Astrocyte of the cerebellum (primary cell): ENCODE results near the gene PILRB.

Experiments used
- DNase-seq: peaks from one replicate; pipeline ENCODE4 v3.0.0-alpha.2; 2011; ENCODE audit warnings: low read depth
- H3K4me3 ChIP-seq: 2 replicates; pipeline ENCODE4 v1.5.1; 2011; ENCODE audit warnings: mild to moderate bottlenecking, low read depth, low read length, moderate library complexity
- CTCF ChIP-seq: IDR thresholded peaks from 2 replicates; pipeline ENCODE4 v1.5.1; 2012; ENCODE audit warnings: low read length, low read depth, moderate library complexity, mild to moderate bottlenecking; ENCODE audit errors: missing control alignments
- in situ Hi-C: cut with HindIII; loops from 2 replicates; pipeline ENCODE4 v1.10.0; 2017; ENCODE audit warnings: low sequenced_read_pairs

PILRB gene

DNA sequence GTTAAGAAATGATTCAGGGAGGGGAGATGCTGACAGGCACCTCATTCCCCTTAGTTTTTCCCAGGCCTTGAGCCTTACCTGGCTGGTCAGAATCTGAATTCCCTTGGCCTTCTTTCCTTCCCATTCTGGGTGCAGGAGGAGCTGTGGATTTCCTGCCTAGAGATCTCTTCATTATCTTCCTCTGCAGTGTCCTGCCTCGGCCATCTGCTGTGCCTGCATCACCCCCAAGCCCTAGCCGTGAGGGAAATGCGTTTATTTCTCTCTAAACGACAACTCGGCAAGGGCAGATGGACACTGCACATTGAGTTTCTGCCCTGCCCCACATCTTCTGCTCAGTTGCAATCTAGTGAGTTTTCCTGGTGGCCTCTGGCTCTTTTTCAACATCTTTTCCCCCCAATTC is 43.9 kb downstream of the PILRB start:
- in situ Hi-C loops: no loop called here
- H3K4me3 ChIP-seq: no peak overlapping the region
- DNase-seq: no peak
- TF ChIP-seq CTCF: no peak

DNA sequence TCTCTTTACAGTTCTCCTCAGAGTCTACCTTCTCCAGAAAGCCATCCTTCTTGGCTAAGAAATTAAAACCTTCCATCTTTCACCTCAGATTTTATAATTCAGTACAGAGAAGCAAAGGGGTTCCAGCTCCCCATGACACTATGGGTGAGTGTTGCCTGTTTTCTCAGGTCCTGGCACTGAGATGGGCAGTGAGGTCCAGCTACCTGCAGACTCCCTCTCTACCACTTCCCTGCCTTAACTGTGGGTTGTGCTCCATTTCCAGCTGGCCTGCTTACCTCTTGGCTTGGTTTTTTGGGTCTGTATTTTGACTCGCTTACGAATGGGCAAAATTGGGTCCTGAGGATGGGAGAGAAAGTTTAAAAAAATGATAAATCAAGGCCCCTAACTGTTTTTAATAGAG is 44.3 kb downstream of the PILRB start:
- H3K4me3 ChIP-seq: no peak overlapping the region
- no peak for TF ChIP-seq CTCF
- no peak for DNase-seq
- in situ Hi-C loops: no loop called here

DNA sequence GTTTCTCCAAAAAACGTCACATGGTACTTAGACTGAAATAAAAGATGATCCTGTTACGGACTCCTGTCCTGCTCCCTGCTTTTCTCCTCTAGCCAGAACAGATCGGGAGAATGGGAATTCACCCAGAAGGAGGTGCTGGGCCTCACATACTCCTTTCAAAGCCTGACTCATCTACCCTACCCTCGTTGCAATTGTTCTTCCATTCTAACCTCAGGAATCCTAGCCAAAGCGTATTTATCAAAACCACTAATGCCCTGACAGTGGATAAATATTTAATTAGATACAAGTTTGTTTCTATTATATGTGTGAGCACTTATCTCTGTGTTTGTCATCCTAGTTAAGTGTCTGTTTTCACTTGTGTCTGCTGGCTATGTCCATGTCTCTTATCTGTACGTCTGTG is 48.9 kb downstream of the PILRB start:
- DNase-seq: peak; percentile 38
- in situ Hi-C loops: no loop called here
- TF ChIP-seq CTCF: peak; percentile 12
- H3K4me3 ChIP-seq: no peak overlapping the region

DNA sequence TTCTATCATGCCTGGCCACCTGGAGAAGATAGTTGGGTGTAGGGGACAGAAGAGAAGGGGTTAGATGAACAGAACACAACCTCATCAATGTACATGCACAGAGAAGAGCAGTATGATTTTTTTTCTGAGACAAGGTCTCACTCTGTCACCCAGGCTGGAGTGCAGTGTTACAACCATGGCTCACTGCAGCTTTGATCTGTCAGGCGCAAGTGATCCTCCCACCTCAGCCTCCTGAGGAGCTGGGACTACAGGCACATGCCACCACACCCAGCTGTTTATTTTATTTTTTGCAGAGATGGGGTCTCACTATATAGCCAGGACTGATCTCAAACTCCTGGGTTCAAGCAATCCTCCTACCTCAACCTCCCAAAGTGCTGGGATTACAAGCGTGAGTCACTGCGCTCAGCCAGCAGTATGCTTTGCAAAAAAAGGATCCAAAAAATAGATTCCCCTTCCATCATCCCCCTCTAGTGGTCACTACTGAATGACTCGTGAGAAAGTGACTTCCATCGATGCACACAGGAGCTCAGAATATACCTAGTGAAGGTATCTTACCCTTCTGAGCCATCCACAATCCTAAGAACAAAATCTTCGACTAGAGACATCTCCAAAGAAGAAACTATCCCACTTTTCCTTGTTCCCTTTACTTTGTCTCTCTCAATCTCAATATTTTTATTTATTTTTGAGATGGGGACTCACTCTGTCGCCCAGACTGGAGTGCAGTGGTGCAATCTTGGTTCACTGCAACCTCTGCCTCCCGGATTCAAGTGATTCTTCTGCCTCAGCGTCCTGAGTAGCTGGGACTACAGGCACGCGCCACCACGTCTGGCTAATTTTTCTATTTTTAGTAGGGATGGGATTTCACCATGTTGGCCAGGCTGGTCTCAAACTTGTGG is 49.6 kb downstream of the PILRB start:
- DNase-seq: peak; percentile 64
- in situ Hi-C loops: no loop called here
- peak; percentile 74 for TF ChIP-seq CTCF
- H3K4me3 ChIP-seq: no peak overlapping the region

DNA sequence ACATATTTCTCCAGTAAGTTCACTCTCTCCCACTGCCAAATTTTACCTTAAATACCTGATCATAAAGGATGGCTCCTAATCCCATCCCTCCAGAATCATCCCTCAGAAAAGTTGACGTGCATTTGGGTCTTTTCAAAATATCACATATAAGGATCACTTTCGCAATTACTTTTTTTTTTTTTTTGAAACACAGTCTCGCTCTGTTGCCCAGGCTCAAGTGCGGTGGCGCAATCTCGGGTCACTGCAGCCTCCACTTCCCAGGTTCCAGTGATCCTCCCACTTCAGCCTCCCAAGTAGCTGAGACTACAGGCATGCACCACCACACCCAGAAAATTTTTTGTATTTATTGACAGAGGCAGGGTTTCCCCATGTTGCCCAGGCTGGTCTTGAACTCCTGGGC is 53.2 kb downstream of the PILRB start:
- no peak for TF ChIP-seq CTCF
- in situ Hi-C loops: loop anchor here (5.0 kb wide), 1 partner anchor 64 kb away; no protein-coding TSS in a partner anchor
- no peak for DNase-seq
- H3K4me3 ChIP-seq: no peak overlapping the region

GRCh38 chr7:100413346-100413745 is 55.4 kb downstream of the PILRB start:
- no peak for TF ChIP-seq CTCF
- H3K4me3 ChIP-seq: no peak overlapping the region
- in situ Hi-C loops: loop anchor here (5.0 kb wide), 1 partner anchor 66 kb away; no protein-coding TSS in a partner anchor
- no peak for DNase-seq
